ENCODE measurements around the gene XRCC5.

GRCh38 chr2:216147172-216148131, 38.3 kb downstream of the XRCC5 start:
- TF ChIP-seq YY1 (tag by site-specific recombination; IDR thresholded peaks at IDR 0.05) (no peak), REST (tag by site-specific recombination; IDR thresholded peaks at IDR 0.05) (no peak), CTCF (tag by site-specific recombination; IDR thresholded peaks at IDR 0.05) (no peak), ZNF473 (tag by site-specific recombination; IDR thresholded peaks at IDR 0.05) (no peak)

Data from HEK293 (cell line).